HCT116 (cell line): ENCODE data around the gene DDX53. TPM values are rescaled to one million over a fixed set of nuclear protein-coding genes. Genes with fewer than 3 reads are reported as not detected.

ENCODE experiments used
- ATAC-seq: fragments of 200-7000 bp; cut with Tn5 transposase; 2 replicates; pipeline ENCODE4 v1.9.1; 2020; ENCODE audit warnings: mild to moderate bottlenecking, moderate library complexity
- BruUV-seq: library from RNA; stranded (reverse); fragments of 400-500 nt; replicated peaks from 2 replicates; lab custom pipeline; 2021; lab: Mats Ljungman, UMichigan
- CTCF ChIA-PET: fragments of 300-600 bp; sonication (Branson Sonifier 250); formaldehyde crosslinking; loops from one replicate; lab custom pipeline; 2021; ENCODE audit warnings: antibody characterized with exemption; lab: Charles Lee
- POLR2A ChIA-PET: fragments of 300-600, 350-600 bp; sonication (Branson Sonifier 250); formaldehyde crosslinking; loops from one replicate; lab custom pipeline; 2021; ENCODE audit warnings: antibody characterized with exemption; lab: Charles Lee
- RAD21 ChIA-PET, 2 experiments: fragments of 300-600 bp; sonication (Branson Sonifier 250); formaldehyde crosslinking; loops; one replicate each; lab custom pipeline; 2023; ENCODE audit warnings: low total read pairs in 2 of 2; ENCODE audit not compliant: uncharacterized antibody in 2 of 2, unreplicated experiment in 2 of 2, low non-redundant PET in 1 of 2; lab: Charles Lee
- DNase-seq: peaks from one replicate; pipeline ENCODE4 v3.0.0-alpha.2; 2010; ENCODE audit warnings: low read depth, low spot score
- H2AFZ ChIP-seq: fragments of 200-600 bp; shearing (Covaris generic), sonication (generic); 2 replicates; pipeline ENCODE4 v1.6.1; 2017; ENCODE audit warnings: low read depth, mixed run types, mixed read lengths, antibody characterized with exemption, low read length; ENCODE audit not compliant: poor library complexity, severe bottlenecking
- H3K27ac ChIP-seq: 2 replicates; pipeline ENCODE4 v1.5.1; 2012; ENCODE audit warnings: low read depth, low read length
- H3K27me3 ChIP-seq: fragments of 200-600 bp; sonication (generic); 2 replicates; pipeline ENCODE4 v1.6.1; 2016; ENCODE audit warnings: mixed run types, low read length, mixed read lengths; ENCODE audit not compliant: insufficient read depth
- H3K36me3 ChIP-seq, 2 experiments: fragments of 200-500 bp in 1 of 2; fragments of 200-600 bp in 1 of 2; sonication (Bioruptor generic) in 1 of 2; sonication (generic) in 1 of 2; 2 replicates each; pipeline versions ENCODE4 v1.5.1 to v1.6.1; 2014 to 2016; ENCODE audit warnings: low read length in 2 of 2, inconsistent platforms in 1 of 2, mixed read lengths in 1 of 2, mixed run types in 1 of 2; ENCODE audit not compliant: insufficient read depth in 2 of 2, control insufficient read depth in 1 of 2
- H3K4me1 ChIP-seq, 2 experiments: fragments of 200-600 bp in 1 of 2; sonication (generic) in 1 of 2; 2 replicates each; pipeline versions ENCODE4 v1.5.1 to v1.6.1; 2012 to 2017; ENCODE audit warnings: low read length in 2 of 2, inconsistent platforms in 1 of 2, mild to moderate bottlenecking in 1 of 2, mixed read lengths in 1 of 2, mixed run types in 1 of 2, moderate library complexity in 1 of 2; ENCODE audit not compliant: insufficient read depth in 2 of 2, control insufficient read depth in 1 of 2
- H3K4me2 ChIP-seq: fragments of 200-600 bp; sonication (generic); 2 replicates; pipeline ENCODE4 v1.6.1; 2017; ENCODE audit warnings: mixed run types, low read length, mixed read lengths
- H3K4me3 ChIP-seq, 2 experiments: fragments of 200-600 bp in 1 of 2; sonication (generic) in 1 of 2; replicated peaks in 1 of 2; 2 replicates each; pipeline ENCODE4 v1.5.1; 2011 to 2016; ENCODE audit warnings: low read length in 2 of 2, control low read depth in 1 of 2, low read depth in 1 of 2, mild to moderate bottlenecking in 1 of 2, mixed read lengths in 1 of 2, mixed run types in 1 of 2
- H3K79me2 ChIP-seq: fragments of 200-600 bp; sonication (generic); 2 replicates; pipeline ENCODE4 v1.6.1; 2017; ENCODE audit warnings: mild to moderate bottlenecking, mixed run types, low read length, moderate library complexity, mixed read lengths; ENCODE audit not compliant: insufficient read depth
- H3K9ac ChIP-seq: fragments of 200-600 bp; sonication (generic); 2 replicates; pipeline ENCODE4 v1.6.1; 2016; ENCODE audit warnings: low read length, mixed read lengths
- H3K9me2 ChIP-seq: fragments of 200-600 bp; sonication (generic), shearing (Covaris generic); 2 replicates; pipeline ENCODE4 v1.6.1; 2017; ENCODE audit warnings: mixed run types, mild to moderate bottlenecking, moderate library complexity; ENCODE audit not compliant: insufficient read depth
- H3K9me3 ChIP-seq, 2 experiments: fragments of 200-500 bp in 1 of 2; fragments of 200-600 bp in 1 of 2; sonication (Bioruptor generic) in 1 of 2; sonication (generic) in 1 of 2; 2 replicates each; pipeline ENCODE4 v1.6.1; 2014 to 2017; ENCODE audit warnings: low read length in 2 of 2, mixed read lengths in 2 of 2, inconsistent platforms in 1 of 2, low read depth in 1 of 2, mild to moderate bottlenecking in 1 of 2, mixed run types in 1 of 2, moderate library complexity in 1 of 2; ENCODE audit not compliant: control insufficient read depth in 1 of 2, insufficient read depth in 1 of 2
- H4K20me1 ChIP-seq: fragments of 200-600 bp; sonication (generic), shearing (Covaris generic); 2 replicates; pipeline ENCODE4 v1.6.1; 2017; ENCODE audit warnings: mixed run types, mild to moderate bottlenecking, moderate library complexity; ENCODE audit not compliant: insufficient read depth
- CBX3 ChIP-seq: IDR thresholded peaks from 2 replicates; pipeline ENCODE4 v1.6.1; 2012; ENCODE audit warnings: low read depth
- EZH2 ChIP-seq: fragments of 200-600 bp; sonication (generic); IDR thresholded peaks from 2 replicates; pipeline ENCODE4 v1.6.1; 2017; ENCODE audit warnings: antibody characterized with exemption, mixed run types
- EZH2phosphoT487 ChIP-seq: fragments of 200-600 bp; IDR thresholded peaks from 2 replicates; pipeline ENCODE4 v1.6.1; 2018; ENCODE audit warnings: antibody characterized with exemption, borderline replicate concordance
- FOSL1 ChIP-seq: IDR thresholded peaks from 2 replicates; pipeline ENCODE4 v1.6.1; 2012; ENCODE audit warnings: low read depth
- POLR2A ChIP-seq: IDR thresholded peaks from 2 replicates; pipeline ENCODE4 v1.7.0; 2011; ENCODE audit warnings: borderline replicate concordance; ENCODE audit not compliant: insufficient read depth, insufficient read length; ENCODE audit errors: extremely low read depth
- RAD21 ChIP-seq: IDR thresholded peaks from 2 replicates; pipeline ENCODE4 v1.6.1; 2012; ENCODE audit warnings: low read depth, mild to moderate bottlenecking
- SIN3A ChIP-seq: IDR thresholded peaks from 2 replicates; pipeline ENCODE4 v1.6.1; 2012; ENCODE audit warnings: low read depth
- SP1 ChIP-seq: IDR thresholded peaks from 2 replicates; pipeline ENCODE4 v1.6.1; 2012; ENCODE audit warnings: low read depth
- YY1 ChIP-seq: IDR thresholded peaks from 2 replicates; pipeline ENCODE4 v1.6.1; 2011; ENCODE audit warnings: low read length, low read depth, moderate library complexity, mild to moderate bottlenecking; ENCODE audit not compliant: insufficient replicate concordance; ENCODE audit errors: extremely low read depth
- ZFX ChIP-seq: fragments of 450-650 bp; IDR thresholded peaks from 2 replicates; pipeline ENCODE4 v1.6.1; 2017
- ZNF274 ChIP-seq: fragments of 200-500 bp; sonication (Bioruptor generic); IDR thresholded peaks from 2 replicates; pipeline ENCODE4 v1.6.1; 2014; ENCODE audit warnings: mild to moderate bottlenecking, low read depth, low read length, inconsistent platforms
- intact Hi-C: fragments of 100-400 bp; cut with micrococcal nuclease; formaldehyde crosslinking; loops from 2 replicates; pipeline ENCODE4 v1.10.0; 2022
- total RNA-seq: library from RNA; stranded (reverse); gene quantifications from one replicate; pipeline ENCODE4 v1.2.1, GENCODE V29; 2021; ENCODE audit not compliant: unreplicated experiment
- TF ChIP-seq, protein P1 (sequence below), 3 experiments: fragments of 200-600 bp in 1 of 3; sonication (generic) in 1 of 3; IDR thresholded peaks in 2 of 3; conservative IDR thresholded peaks in 1 of 3; 2 replicates each; pipeline ENCODE4 v1.5.1; 2012 to 2017; ENCODE audit warnings: low read depth in 2 of 3, low read length in 2 of 3, antibody characterized with exemption in 1 of 3, borderline replicate concordance in 1 of 3, control low read depth in 1 of 3, mild to moderate bottlenecking in 1 of 3, mixed read lengths in 1 of 3, mixed run types in 1 of 3, moderate library complexity in 1 of 3; ENCODE audit not compliant: insufficient read depth in 1 of 3

DDX53 gene
- total RNA-seq, 1 experiment from 2014 or later, result not detected

DNA sequence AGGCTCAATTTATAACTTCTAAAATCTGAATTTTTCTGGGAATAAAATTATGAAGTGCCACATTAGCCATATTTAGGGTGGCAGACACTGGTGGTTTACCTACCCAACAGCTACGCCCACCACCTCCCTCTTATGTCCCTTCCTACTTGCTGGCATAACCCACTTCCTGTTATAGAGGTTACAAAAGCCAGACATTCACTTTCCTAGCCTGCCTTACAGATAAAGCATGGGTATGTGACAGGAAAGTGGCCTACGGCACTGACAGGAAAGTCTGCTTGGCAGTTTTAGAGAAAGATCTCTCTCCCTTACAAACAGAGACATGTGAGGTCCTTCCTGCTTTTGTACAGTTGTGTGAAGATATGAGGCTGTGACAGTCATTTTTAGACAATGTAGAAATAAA, 12.4 kb downstream of the DDX53 start:
- POLR2A ChIA-PET, result no interaction called here
- Histone ChIP-seq H3K36me3 (no peaks in the 10 kb centered on the region), H2AFZ (no peak overlapping the region), H3K9me3 (no peaks in the 10 kb centered on the region), H3K4me1 (no peaks in the 10 kb centered on the region), H3K9me2 (no peaks in the 10 kb centered on the region), H3K27me3 (no peaks in the 10 kb centered on the region), H3K4me2 (no peak overlapping the region), H3K27ac (no peak overlapping the region), H3K9ac (no peak overlapping the region), H3K79me2 (no peaks in the 10 kb centered on the region), H4K20me1 (no peaks in the 10 kb centered on the region), H3K4me3 (no peak overlapping the region)
- BruUV-seq, result no TSS peak
- CTCF ChIA-PET, result no interaction called here
- RAD21 ChIA-PET, result no interaction called here
- TF ChIP-seq ZNF274, result no peak
- TF ChIP-seq SP1, result no peak
- no peak for TF ChIP-seq ZFX
- no peak for TF ChIP-seq FOSL1
- no peak for TF ChIP-seq CBX3
- no peak for TF ChIP-seq EZH2phosphoT487
- no peak for TF ChIP-seq SIN3A
- no peak for TF ChIP-seq POLR2A
- no peak for TF ChIP-seq YY1
- no peak for TF ChIP-seq RAD21
- no peak for TF ChIP-seq EZH2
- TF ChIP-seq, protein P1, sequence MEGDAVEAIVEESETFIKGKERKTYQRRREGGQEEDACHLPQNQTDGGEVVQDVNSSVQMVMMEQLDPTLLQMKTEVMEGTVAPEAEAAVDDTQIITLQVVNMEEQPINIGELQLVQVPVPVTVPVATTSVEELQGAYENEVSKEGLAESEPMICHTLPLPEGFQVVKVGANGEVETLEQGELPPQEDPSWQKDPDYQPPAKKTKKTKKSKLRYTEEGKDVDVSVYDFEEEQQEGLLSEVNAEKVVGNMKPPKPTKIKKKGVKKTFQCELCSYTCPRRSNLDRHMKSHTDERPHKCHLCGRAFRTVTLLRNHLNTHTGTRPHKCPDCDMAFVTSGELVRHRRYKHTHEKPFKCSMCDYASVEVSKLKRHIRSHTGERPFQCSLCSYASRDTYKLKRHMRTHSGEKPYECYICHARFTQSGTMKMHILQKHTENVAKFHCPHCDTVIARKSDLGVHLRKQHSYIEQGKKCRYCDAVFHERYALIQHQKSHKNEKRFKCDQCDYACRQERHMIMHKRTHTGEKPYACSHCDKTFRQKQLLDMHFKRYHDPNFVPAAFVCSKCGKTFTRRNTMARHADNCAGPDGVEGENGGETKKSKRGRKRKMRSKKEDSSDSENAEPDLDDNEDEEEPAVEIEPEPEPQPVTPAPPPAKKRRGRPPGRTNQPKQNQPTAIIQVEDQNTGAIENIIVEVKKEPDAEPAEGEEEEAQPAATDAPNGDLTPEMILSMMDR (IDR thresholded peaks at IDR 0.05 in 2 of 3, conservative IDR thresholded peaks at IDR 0.05 in 1 of 3; ENCODE audit: borderline replicate concordance in 1 of 3, insufficient read depth in 1 of 3, low read depth in 2 of 3, low read length in 2 of 3), result no peak
- intact Hi-C loops, result no loop called here
- ATAC-seq (no peak), DNase-seq (no peak)
